Spleen (tissue), 11 donors: ENCODE data around the gene CDC42EP5. TPM values are rescaled to one million over a fixed set of nuclear protein-coding genes. Genes with fewer than 3 reads are reported as not detected.

Experiments
- DNase-seq: peaks from one replicate; pipeline ENCODE4 v3.0.0-alpha.2; 2020
- H3K27ac ChIP-seq, 8 donors: fragments of 200-600 bp; sonication (generic) in 7 of 8; 1 replicate in 4 of 8; 2 replicates in 4 of 8; pipeline versions ENCODE4 v1.5.0 to v1.8.0; 2016 to 2021; ENCODE audit warnings: inconsistent platforms in 4 of 8, mild to moderate bottlenecking in 4 of 8, moderate library complexity in 1 of 8
- H3K27me3 ChIP-seq, 7 donors: fragments of 200-600 bp; sonication (generic) in 6 of 7; replicated peaks in 1 of 7; 1 replicate in 4 of 7; 2 replicates in 3 of 7; pipeline versions ENCODE4 v1.5.0 to v1.8.0; 2016 to 2021; ENCODE audit warnings: inconsistent platforms in 3 of 7, mild to moderate bottlenecking in 1 of 7
- H3K36me3 ChIP-seq, 6 donors: fragments of 200-600 bp; sonication (generic) in 5 of 6; 1 replicate in 4 of 6; 2 replicates in 2 of 6; pipeline versions ENCODE4 v1.5.0 to v1.8.0; 2016 to 2021; ENCODE audit warnings: inconsistent platforms in 2 of 6
- H3K4me1 ChIP-seq, 6 donors: fragments of 200-600 bp; sonication (generic) in 5 of 6; 1 replicate in 3 of 6; 2 replicates in 3 of 6; pipeline versions ENCODE4 v1.5.0 to v1.8.0; 2016 to 2021; ENCODE audit warnings: inconsistent platforms in 3 of 6
- H3K4me3 ChIP-seq, 8 donors: fragments of 200-600 bp; sonication (generic) in 7 of 8; 1 replicate in 4 of 8; 2 replicates in 4 of 8; pipeline versions ENCODE4 v1.5.0 to v1.8.0; 2016 to 2021; ENCODE audit warnings: inconsistent platforms in 4 of 8, mild to moderate bottlenecking in 4 of 8, moderate library complexity in 2 of 8
- H3K9me3 ChIP-seq, 8 donors: fragments of 200-600 bp; sonication (generic) in 7 of 8; 1 replicate in 4 of 8; 2 replicates in 4 of 8; pipeline versions ENCODE4 v1.5.0 to v1.8.0; 2016 to 2021; ENCODE audit warnings: inconsistent platforms in 4 of 8
- POLR2A ChIP-seq, 3 donors: fragments of 450-650 bp; IDR thresholded peaks; one replicate each; pipeline ENCODE4 v1.5.1; 2017; ENCODE audit warnings: antibody characterized with exemption in 3 of 3, mild to moderate bottlenecking in 1 of 3
- POLR2AphosphoS5 ChIP-seq, 3 donors: sonication (generic); formaldehyde crosslinking; IDR thresholded peaks; one replicate each; pipeline ENCODE4 v1.5.1; 2017; ENCODE audit warnings: antibody characterized with exemption in 3 of 3
- WGBS, 5 donors: extraction: QIAGEN DNeasy Blood & Tissue Kit in 3 of 5; methylation state at CpG; one replicate each; pipeline versions ENCODE4 v1.1.5 to v1.1.7; 2013 to 2018; 5-methylcytosine and 5-hydroxymethylcytosine counted together
- intact Hi-C: fragments of 100-400 bp; cut with DNase I; formaldehyde crosslinking; loops from one replicate; pipeline ENCODE4 v1.15.0; 2023; ENCODE audit warnings: low total_unique reads
- polyA plus RNA-seq, 3 donors: library from polyadenylated mRNA; stranded (reverse); fragments of 200-250 nt; gene quantifications; one replicate each; pipeline ENCODE4 v1.2.1, GENCODE V29; 2013
- total RNA-seq, 7 donors: library from RNA; depleted of rRNA in 3 of 7; stranded (reverse); fragments of >200 nt in 3 of 7; fragmentation: NEBNext Ultra II Directional in 4 of 7; extraction: Animal tissue kit (Norgen Biotek cat#: 25700) in 4 of 7; gene quantifications; one replicate each; pipeline versions ENCODE4 v1.1.0 to v1.2.1, GENCODE V29; 2016 to 2021
- TF ChIP-seq, protein P1 (sequence below), 11 experiments: fragments of 200-600 bp in 7 of 11; fragments of 450-650 bp in 4 of 11; sonication (generic) in 4 of 11; IDR thresholded peaks in 8 of 11; conservative IDR thresholded peaks in 3 of 11; 1 replicate in 7 of 11; 2 replicates in 4 of 11; pipeline versions ENCODE4 v1.4.0 to v1.8.0; 2016 to 2021; ENCODE audit warnings: antibody characterized with exemption in 11 of 11, inconsistent platforms in 4 of 11, mild to moderate bottlenecking in 1 of 11
- donor health status: healthy with polysubstance abuse.
- donor health status: DM: no; HTN: no; CAD: no; lungs with moderate emphysema.
- donor health status: DM: no; HTN: no; CAD: no.
- donor health status: Bipolar disorder and iron deficiency.
- donor health status: healthy.
- donor health status: DM: no; HTN: no; CAD: no.
- donor health status: DM: yes; HTN: yes; CAD: no.

Gene CDC42EP5
- total and polyA plus RNA-seq, 10 donors = 6.6 to 16.1 (median 13.1) TPM

DNA sequence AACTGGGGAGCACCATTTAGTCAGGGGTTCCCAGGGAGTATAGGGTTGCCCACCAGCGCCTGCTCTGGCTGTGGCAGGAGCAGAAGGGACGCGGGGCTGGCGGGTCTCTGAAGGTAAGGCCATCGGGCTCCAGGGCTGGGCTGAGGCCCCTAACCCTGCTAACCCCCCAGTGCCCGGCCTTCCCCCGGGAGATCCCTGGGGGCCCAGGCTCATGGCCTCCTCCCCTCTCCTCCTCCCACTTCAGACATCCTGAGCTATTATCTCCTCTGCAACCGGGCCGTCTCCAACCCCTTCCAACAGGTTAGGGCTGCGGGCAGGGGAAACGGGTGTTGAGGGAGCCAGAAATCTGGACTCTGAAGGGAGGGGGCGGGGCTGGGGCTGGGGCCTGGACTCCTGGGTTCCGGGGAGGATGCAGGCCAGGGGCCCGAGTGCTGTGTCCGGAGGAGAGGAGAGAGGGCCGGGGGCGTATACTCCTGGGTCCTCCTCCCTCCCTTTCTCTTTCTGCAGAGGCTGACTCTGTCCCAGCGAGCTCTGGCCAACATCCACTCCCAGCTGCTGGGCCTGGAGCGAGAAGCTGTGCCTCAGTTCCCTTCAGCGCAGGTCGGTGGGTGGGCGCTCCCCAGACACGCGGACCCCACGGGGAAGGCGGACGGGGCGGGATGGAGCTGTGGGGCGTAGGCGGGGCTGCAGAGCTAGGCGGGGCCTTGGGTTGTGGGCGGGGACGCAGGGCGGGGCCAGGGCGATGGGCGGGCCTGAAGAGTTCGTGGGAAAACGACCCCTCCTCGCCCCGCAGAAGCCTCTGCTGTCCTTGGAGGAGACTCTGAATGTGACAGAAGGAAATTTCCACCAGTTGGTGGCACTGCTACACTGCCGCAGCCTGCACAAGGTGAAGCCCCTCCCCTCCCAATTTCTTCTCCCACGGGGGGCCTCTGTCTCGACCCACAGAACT is 42.5 kb downstream of the CDC42EP5 start:
- Histone ChIP-seq H3K4me1 (peaks cover 0 to 38% (median 20%) of the 10 kb centered on the region in 6 donors), H3K9me3 (no peaks in the 10 kb centered on the region), H3K27me3 (peaks cover 0 to 59% (median 32%) of the 10 kb centered on the region in 7 donors), H3K4me3 (peak overlapping the region in 6 of 8 donors; percentile 19 to 64 (median 28)), H3K27ac (no peak overlapping the region), H3K36me3 (no peaks in the 10 kb centered on the region)
- TF ChIP-seq POLR2A (IDR thresholded peaks at IDR 0.05) (no peak), POLR2AphosphoS5 (IDR thresholded peaks at IDR 0.05) (peak; percentile 46 to 74 (median 54))
- TF ChIP-seq, protein P1, sequence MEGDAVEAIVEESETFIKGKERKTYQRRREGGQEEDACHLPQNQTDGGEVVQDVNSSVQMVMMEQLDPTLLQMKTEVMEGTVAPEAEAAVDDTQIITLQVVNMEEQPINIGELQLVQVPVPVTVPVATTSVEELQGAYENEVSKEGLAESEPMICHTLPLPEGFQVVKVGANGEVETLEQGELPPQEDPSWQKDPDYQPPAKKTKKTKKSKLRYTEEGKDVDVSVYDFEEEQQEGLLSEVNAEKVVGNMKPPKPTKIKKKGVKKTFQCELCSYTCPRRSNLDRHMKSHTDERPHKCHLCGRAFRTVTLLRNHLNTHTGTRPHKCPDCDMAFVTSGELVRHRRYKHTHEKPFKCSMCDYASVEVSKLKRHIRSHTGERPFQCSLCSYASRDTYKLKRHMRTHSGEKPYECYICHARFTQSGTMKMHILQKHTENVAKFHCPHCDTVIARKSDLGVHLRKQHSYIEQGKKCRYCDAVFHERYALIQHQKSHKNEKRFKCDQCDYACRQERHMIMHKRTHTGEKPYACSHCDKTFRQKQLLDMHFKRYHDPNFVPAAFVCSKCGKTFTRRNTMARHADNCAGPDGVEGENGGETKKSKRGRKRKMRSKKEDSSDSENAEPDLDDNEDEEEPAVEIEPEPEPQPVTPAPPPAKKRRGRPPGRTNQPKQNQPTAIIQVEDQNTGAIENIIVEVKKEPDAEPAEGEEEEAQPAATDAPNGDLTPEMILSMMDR (IDR thresholded peaks at IDR 0.05 in 8 of 11, conservative IDR thresholded peaks at IDR 0.05 in 3 of 11) = peak in 1 of 11 experiments; percentile 21
- intact Hi-C loops = no loop called here
- WGBS, 5 donors = 4 to 12% (median 7%) methylated on average over 20 to 43 of the region's 43 CpGs
- DNase-seq = peak; percentile 86

DNA sequence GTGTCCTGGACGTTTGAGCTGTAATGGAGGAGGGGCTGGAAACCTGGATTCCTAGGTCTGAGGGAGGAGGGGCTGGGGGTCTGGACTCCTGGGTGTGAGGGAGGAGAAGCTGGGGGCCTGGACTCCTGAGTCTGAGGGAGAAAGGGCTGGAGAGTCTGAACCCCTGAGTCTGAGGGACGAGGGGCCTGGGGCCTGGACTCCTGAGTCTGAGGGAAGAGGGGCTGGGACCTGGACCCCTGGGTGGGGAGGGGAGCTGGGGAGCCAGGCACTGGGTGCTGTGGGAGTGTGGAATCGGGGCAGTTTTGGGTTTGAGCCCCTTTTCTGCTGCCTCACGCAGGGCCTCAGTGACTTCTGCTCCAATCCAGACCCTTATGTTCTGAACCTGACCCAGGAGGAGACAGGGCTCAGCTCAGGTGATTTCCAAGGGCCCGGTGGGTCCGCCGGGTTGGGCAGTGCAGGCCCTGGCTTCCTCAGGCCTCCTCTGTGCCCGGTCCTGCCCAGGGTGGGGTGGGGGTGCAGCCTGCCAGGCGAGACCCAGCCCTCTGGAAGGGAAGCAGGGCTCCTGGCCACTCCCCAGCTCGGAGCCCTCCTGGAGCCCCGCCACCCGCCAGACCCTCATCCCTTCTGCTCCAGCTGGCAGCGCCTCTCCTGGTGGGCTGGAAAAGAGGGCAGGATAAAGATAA is 43.4 kb downstream of the CDC42EP5 start:
- peaks cover 0 to 68% (median 40%) of the 10 kb centered on the region in 7 donors for H3K27me3 ChIP-seq
- no peak overlapping the region for H3K4me3 ChIP-seq
- no peaks in the 10 kb centered on the region for H3K9me3 ChIP-seq
- TF ChIP-seq, protein P1 (IDR thresholded peaks at IDR 0.05 in 8 of 11, conservative IDR thresholded peaks at IDR 0.05 in 3 of 11) = no peak
- peak in 1 of 3 donors; percentile 47 for TF ChIP-seq POLR2AphosphoS5 (IDR thresholded peaks at IDR 0.05)
- WGBS, 5 donors = 44 to 67% (median 60%) methylated on average over 8 to 13 of the region's 13 CpGs
- peaks cover 0 to 29% (median 15%) of the 10 kb centered on the region in 6 donors for H3K4me1 ChIP-seq
- DNase-seq = no peak
- intact Hi-C loops = no loop called here
- H3K27ac ChIP-seq = no peak overlapping the region
- no peaks in the 10 kb centered on the region for H3K36me3 ChIP-seq

DNA sequence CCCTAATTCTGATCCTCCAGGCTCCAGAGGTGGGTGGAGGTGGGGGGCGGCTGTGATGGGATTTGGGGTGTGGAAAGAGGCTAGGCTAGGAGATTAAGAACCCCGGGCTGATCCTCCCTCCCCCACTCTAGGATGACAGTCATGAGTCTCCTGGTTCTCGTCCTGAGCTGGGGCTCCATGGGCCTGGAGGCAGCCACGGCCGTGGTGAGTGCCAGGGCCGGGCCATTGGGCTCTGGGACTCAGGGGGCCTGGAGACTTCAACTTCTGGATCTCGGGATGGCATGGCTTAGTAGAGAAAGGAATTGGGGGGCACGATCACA is 44.0 kb downstream of the CDC42EP5 start:
- H3K36me3 ChIP-seq = no peaks in the 10 kb centered on the region
- intact Hi-C loops = no loop called here
- TF ChIP-seq POLR2AphosphoS5 (IDR thresholded peaks at IDR 0.05) = no peak
- TF ChIP-seq, protein P1 (IDR thresholded peaks at IDR 0.05 in 8 of 11, conservative IDR thresholded peaks at IDR 0.05 in 3 of 11) = no peak
- H3K4me3 ChIP-seq = no peak overlapping the region
- no peak overlapping the region for H3K27ac ChIP-seq
- DNase-seq = no peak
- 63 to 74% (median 69%) methylated on average over 5 to 8 of the region's 8 CpGs for WGBS, 5 donors
- H3K9me3 ChIP-seq = no peaks in the 10 kb centered on the region
- peaks cover 0 to 74% (median 42%) of the 10 kb centered on the region in 7 donors for H3K27me3 ChIP-seq
- peaks cover 0 to 23% (median 13%) of the 10 kb centered on the region in 6 donors for H3K4me1 ChIP-seq
